ENCODE measurements around the gene ZNF514. TPM values are rescaled to one million over a fixed set of nuclear protein-coding genes. Genes with fewer than 3 reads are reported as not detected.

Gene ZNF514
- polyA plus RNA-seq, 1 donor (not counting 4 experiments of a cell fraction or from before 2014, with no cell fraction given) = 7.9 TPM

DNA sequence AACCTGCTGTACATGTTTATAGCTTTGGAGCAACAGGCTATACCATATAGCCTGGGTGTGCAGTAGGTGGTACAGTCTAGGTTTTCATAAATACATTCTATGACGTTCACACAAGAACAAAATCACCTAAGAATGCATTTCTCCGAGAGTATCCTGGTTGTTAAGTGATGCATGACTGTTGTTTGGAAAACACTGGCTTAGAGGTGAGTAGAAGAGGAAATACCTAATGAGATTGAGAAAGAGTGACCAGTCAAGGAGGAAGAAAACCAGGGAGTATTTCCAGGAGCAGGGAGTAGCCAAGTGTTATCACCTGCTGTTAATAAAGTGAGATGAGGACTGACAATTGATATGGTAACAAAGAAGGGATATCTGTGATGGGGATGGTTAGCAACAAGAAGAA is 44.7 kb upstream of the ZNF514 start:
- no peaks in the 10 kb centered on the region for H4K20me1 ChIP-seq (ENCODE audit: control insufficient read depth, extremely low read depth, insufficient read depth, low read length)
- TF ChIP-seq EZH2 (IDR thresholded peaks at IDR 0.05; ENCODE audit: low read length) = no peak
- TF ChIP-seq, protein P1, sequence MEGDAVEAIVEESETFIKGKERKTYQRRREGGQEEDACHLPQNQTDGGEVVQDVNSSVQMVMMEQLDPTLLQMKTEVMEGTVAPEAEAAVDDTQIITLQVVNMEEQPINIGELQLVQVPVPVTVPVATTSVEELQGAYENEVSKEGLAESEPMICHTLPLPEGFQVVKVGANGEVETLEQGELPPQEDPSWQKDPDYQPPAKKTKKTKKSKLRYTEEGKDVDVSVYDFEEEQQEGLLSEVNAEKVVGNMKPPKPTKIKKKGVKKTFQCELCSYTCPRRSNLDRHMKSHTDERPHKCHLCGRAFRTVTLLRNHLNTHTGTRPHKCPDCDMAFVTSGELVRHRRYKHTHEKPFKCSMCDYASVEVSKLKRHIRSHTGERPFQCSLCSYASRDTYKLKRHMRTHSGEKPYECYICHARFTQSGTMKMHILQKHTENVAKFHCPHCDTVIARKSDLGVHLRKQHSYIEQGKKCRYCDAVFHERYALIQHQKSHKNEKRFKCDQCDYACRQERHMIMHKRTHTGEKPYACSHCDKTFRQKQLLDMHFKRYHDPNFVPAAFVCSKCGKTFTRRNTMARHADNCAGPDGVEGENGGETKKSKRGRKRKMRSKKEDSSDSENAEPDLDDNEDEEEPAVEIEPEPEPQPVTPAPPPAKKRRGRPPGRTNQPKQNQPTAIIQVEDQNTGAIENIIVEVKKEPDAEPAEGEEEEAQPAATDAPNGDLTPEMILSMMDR (optimal IDR thresholded peaks at IDR 0.05 in 1 of 3, IDR thresholded peaks at IDR 0.05 in 1 of 3, conservative IDR thresholded peaks at IDR 0.05 in 1 of 3; ENCODE audit: extremely low read depth in 1 of 3, insufficient read depth in 2 of 3, low read length in 3 of 3) = no peak
- dilution Hi-C loops (cut with MboI; ENCODE audit: extremely low pct_ligation_motif_present, low sequenced_read_pairs) = no loop called here
- no peak overlapping the region for H3K27ac ChIP-seq (ENCODE audit: control insufficient read depth, insufficient read depth, low read length)
- H3K79me2 ChIP-seq (ENCODE audit: control insufficient read depth, insufficient read depth, low read length) = no peaks in the 10 kb centered on the region
- H3K4me2 ChIP-seq (ENCODE audit: control insufficient read depth, extremely low read depth, insufficient read depth, low read depth, low read length) = no peak overlapping the region
- peaks cover 4% of the 10 kb centered on the region for H3K9me3 ChIP-seq (ENCODE audit: control insufficient read depth, low read depth, low read length)
- no peaks in the 10 kb centered on the region for H3K9me1 ChIP-seq (ENCODE audit: control insufficient read depth, extremely low read depth, insufficient read depth, low read length)
- H3K4me3 ChIP-seq (ENCODE audit: control insufficient read depth in 2 of 3, extremely low read depth in 1 of 3, insufficient read depth in 2 of 3, low read depth in 1 of 3, low read length in 3 of 3) = no peak overlapping the region
- no peak overlapping the region for H2AFZ ChIP-seq (ENCODE audit: control insufficient read depth, low read length)
- H3K36me3 ChIP-seq (ENCODE audit: control insufficient read depth in 2 of 2, extremely low read depth in 1 of 2, insufficient read depth in 2 of 2, low read length in 2 of 2) = peaks cover 0 to 1% of the 10 kb centered on the region in 2 experiments
- peaks cover 9% of the 10 kb centered on the region for H3K4me1 ChIP-seq (ENCODE audit: control insufficient read depth, extremely low read depth, insufficient read depth, low read length)
- H3K9ac ChIP-seq (ENCODE audit: control insufficient read depth, extremely low read depth, insufficient read depth, low read length) = no peak overlapping the region
- peaks cover 3% of the 10 kb centered on the region for H3K27me3 ChIP-seq (ENCODE audit: control insufficient read depth, extremely low read depth, insufficient read depth, low read length)
- no peak for FAIRE-seq
- DNase-seq (ENCODE audit: low read depth, low spot score) = no peak

GRCh38 chr2:95203911-95204310 is 44.3 kb upstream of the ZNF514 start:
- dilution Hi-C loops (cut with MboI; ENCODE audit: extremely low pct_ligation_motif_present, low sequenced_read_pairs) = no loop called here

More at GRCh38 chr2:95203911-95204310, 44.3 kb upstream of the ZNF514 start:
- FAIRE-seq (no peak), DNase-seq (ENCODE audit: low read depth, low spot score) (no peak)
- TF ChIP-seq, protein P1 (optimal IDR thresholded peaks at IDR 0.05 in 1 of 3, IDR thresholded peaks at IDR 0.05 in 1 of 3, conservative IDR thresholded peaks at IDR 0.05 in 1 of 3; ENCODE audit: extremely low read depth in 1 of 3, insufficient read depth in 2 of 3, low read length in 3 of 3) = no peak
- no peak for TF ChIP-seq EZH2 (IDR thresholded peaks at IDR 0.05; ENCODE audit: low read length)
- H2AFZ ChIP-seq (ENCODE audit: control insufficient read depth, low read length) = no peak overlapping the region
- peaks cover 7% of the 10 kb centered on the region for H3K27me3 ChIP-seq (ENCODE audit: control insufficient read depth, extremely low read depth, insufficient read depth, low read length)
- H3K9me3 ChIP-seq (ENCODE audit: control insufficient read depth, low read depth, low read length) = no peaks in the 10 kb centered on the region
- H3K27ac ChIP-seq (ENCODE audit: control insufficient read depth, insufficient read depth, low read length) = no peak overlapping the region
- no peak overlapping the region for H3K9ac ChIP-seq (ENCODE audit: control insufficient read depth, extremely low read depth, insufficient read depth, low read length)
- no peaks in the 10 kb centered on the region for H3K79me2 ChIP-seq (ENCODE audit: control insufficient read depth, insufficient read depth, low read length)
- no peaks in the 10 kb centered on the region for H3K9me1 ChIP-seq (ENCODE audit: control insufficient read depth, extremely low read depth, insufficient read depth, low read length)
- H3K36me3 ChIP-seq (ENCODE audit: control insufficient read depth in 2 of 2, extremely low read depth in 1 of 2, insufficient read depth in 2 of 2, low read length in 2 of 2) = peaks cover 0 to 1% of the 10 kb centered on the region in 2 experiments
- H4K20me1 ChIP-seq (ENCODE audit: control insufficient read depth, extremely low read depth, insufficient read depth, low read length) = no peaks in the 10 kb centered on the region
- H3K4me1 ChIP-seq (ENCODE audit: control insufficient read depth, extremely low read depth, insufficient read depth, low read length) = peaks cover 9% of the 10 kb centered on the region
- no peak overlapping the region for H3K4me2 ChIP-seq (ENCODE audit: control insufficient read depth, extremely low read depth, insufficient read depth, low read depth, low read length)
- H3K4me3 ChIP-seq (ENCODE audit: control insufficient read depth in 2 of 3, extremely low read depth in 1 of 3, insufficient read depth in 2 of 3, low read depth in 1 of 3, low read length in 3 of 3) = no peak overlapping the region

All from keratinocyte (primary cell).